ENCODE measurements around the gene ACACA.

ACACA gene

DNA sequence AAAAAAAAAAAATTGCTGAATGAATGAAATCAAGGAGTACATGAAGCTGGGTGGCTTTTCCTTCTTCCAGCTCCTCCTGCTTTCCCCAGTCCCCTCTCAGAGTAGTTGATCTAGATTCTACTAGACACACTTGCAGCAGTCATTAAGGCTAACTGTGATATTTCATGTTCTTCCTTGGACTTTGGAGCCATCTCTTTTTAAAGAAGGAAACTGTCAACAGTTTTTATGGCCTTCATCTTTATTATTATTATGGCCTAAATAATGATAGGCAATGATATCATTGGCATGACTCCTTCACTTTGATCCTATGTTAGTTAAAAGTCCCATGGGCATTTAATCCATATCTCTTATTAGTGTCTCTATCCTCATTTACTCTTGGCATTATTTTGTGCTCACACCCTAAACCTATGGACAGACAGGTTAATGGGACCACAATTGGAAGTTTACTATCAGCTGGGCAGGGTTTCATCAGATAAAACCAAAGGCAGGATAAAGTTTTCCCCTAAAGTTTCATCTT, 21.1 kb downstream of the ACACA start (continued):
- TF ChIP-seq ZNF266 (tag by site-specific recombination; IDR thresholded peaks at IDR 0.05; ENCODE audit: low read depth) (no peak), GLI2 (tag by site-specific recombination; IDR thresholded peaks at IDR 0.05; ENCODE audit: borderline replicate concordance, low read depth) (no peak), SALL2 (tag by site-specific recombination; IDR thresholded peaks at IDR 0.05; ENCODE audit: borderline replicate concordance) (no peak), SCRT1 (tag by site-specific recombination; IDR thresholded peaks at IDR 0.05; ENCODE audit: borderline replicate concordance) (no peak), ZNF132 (tag by site-specific recombination; IDR thresholded peaks at IDR 0.05; ENCODE audit: borderline replicate concordance) (no peak), ZNF19 (tag by site-specific recombination; IDR thresholded peaks at IDR 0.05; ENCODE audit: low read depth) (no peak), ZNF585B (tag by site-specific recombination; IDR thresholded peaks at IDR 0.05) (no peak)
- TF ChIP-seq, protein P1, sequence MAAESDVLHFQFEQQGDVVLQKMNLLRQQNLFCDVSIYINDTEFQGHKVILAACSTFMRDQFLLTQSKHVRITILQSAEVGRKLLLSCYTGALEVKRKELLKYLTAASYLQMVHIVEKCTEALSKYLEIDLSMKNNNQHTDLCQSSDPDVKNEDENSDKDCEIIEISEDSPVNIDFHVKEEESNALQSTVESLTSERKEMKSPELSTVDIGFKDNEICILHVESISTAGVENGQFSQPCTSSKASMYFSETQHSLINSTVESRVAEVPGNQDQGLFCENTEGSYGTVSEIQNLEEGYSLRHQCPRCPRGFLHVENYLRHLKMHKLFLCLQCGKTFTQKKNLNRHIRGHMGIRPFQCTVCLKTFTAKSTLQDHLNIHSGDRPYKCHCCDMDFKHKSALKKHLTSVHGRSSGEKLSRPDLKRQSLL (tag by site-specific recombination; IDR thresholded peaks at IDR 0.05), result no peak
- TF ChIP-seq, protein P2, sequence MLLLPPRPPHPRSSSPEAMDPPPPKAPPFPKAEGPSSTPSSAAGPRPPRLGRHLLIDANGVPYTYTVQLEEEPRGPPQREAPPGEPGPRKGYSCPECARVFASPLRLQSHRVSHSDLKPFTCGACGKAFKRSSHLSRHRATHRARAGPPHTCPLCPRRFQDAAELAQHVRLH (tag by site-specific recombination; IDR thresholded peaks at IDR 0.05), result no peak

DNA sequence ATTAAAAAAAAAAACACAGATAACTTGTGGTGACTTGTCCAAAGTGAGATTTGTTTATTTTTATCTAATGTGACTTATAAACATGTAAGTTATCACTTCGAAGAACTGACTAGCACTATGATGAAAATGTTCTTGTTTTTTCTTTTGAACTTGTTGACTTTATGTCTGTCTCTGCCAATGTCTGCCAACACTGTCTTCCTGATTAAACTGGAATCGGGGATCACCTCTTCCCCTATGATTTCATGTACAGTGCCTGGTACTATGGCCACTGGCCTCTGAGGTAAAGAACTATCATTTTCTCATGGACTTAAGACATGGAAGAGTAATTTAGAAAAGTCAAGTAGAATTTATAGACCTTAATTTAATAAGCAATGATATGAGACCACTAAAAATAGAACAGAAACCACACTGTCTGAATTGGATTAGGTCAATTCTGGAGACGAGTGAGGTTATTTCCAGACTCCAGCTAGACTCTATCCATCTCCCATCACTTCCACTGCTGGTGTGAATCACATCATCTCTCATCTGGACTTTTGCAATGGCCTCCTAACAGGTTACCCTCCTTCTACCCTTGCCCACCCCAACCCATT, 22.0 kb downstream of the ACACA start:
- POLR2A ChIA-PET, result interaction anchor here (1.1 kb wide), 1 partner anchor 22 kb away, joined by 3 read pairs; the partner anchor contains the start of genes ACACA and TADA2A

DNA sequence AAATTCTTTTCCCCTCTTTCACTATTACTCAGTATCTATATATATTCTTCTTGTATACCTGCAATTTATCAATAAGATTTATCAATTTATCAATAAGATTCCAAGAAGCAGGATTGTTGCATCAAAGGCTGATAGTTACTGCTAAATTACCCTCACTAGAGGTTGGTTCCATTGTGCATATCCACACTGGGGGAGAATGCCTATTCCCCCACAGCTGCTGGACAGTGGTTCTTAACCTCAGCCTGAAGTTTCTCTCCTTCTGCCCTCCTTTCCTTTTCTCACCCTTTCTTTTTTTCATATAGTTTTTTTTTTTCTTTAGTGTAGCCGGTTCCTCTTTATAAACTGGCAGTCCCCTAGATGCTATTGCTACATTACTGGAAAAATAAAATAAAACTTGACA, 24.6 kb downstream of the ACACA start:
- H3K4me3 ChIP-seq (ENCODE audit: low read depth, low read length), result no peak overlapping the region
- POLR2A ChIA-PET, result interaction anchor here (0.6 kb wide), 1 partner anchor 105 kb away, joined by 4 read pairs; no protein-coding TSS in a partner anchor
- TF ChIP-seq, protein P3, sequence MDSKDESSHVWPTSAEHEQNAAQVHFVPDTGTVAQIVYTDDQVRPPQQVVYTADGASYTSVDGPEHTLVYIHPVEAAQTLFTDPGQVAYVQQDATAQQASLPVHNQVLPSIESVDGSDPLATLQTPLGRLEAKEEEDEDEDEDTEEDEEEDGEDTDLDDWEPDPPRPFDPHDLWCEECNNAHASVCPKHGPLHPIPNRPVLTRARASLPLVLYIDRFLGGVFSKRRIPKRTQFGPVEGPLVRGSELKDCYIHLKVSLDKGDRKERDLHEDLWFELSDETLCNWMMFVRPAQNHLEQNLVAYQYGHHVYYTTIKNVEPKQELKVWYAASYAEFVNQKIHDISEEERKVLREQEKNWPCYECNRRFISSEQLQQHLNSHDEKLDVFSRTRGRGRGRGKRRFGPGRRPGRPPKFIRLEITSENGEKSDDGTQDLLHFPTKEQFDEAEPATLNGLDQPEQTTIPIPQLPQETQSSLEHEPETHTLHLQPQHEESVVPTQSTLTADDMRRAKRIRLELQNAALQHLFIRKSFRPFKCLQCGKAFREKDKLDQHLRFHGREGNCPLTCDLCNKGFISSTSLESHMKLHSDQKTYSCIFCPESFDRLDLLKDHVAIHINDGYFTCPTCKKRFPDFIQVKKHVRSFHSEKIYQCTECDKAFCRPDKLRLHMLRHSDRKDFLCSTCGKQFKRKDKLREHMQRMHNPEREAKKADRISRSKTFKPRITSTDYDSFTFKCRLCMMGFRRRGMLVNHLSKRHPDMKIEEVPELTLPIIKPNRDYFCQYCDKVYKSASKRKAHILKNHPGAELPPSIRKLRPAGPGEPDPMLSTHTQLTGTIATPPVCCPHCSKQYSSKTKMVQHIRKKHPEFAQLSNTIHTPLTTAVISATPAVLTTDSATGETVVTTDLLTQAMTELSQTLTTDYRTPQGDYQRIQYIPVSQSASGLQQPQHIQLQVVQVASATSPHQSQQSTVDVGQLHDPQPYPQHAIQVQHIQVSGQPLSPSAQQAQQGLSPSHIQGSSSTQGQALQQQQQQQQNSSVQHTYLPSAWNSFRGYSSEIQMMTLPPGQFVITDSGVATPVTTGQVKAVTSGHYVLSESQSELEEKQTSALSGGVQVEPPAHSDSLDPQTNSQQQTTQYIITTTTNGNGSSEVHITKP (tag by site-specific recombination; IDR thresholded peaks at IDR 0.05), result peak; percentile 68
- TF ChIP-seq, protein P4, sequence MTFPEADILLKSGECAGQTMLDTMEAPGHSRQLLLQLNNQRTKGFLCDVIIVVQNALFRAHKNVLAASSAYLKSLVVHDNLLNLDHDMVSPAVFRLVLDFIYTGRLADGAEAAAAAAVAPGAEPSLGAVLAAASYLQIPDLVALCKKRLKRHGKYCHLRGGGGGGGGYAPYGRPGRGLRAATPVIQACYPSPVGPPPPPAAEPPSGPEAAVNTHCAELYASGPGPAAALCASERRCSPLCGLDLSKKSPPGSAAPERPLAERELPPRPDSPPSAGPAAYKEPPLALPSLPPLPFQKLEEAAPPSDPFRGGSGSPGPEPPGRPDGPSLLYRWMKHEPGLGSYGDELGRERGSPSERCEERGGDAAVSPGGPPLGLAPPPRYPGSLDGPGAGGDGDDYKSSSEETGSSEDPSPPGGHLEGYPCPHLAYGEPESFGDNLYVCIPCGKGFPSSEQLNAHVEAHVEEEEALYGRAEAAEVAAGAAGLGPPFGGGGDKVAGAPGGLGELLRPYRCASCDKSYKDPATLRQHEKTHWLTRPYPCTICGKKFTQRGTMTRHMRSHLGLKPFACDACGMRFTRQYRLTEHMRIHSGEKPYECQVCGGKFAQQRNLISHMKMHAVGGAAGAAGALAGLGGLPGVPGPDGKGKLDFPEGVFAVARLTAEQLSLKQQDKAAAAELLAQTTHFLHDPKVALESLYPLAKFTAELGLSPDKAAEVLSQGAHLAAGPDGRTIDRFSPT (tag by site-specific recombination; IDR thresholded peaks at IDR 0.05), result no peak
- TF ChIP-seq ZNF629 (tag by site-specific recombination; IDR thresholded peaks at IDR 0.05), result no peak
- 0 out of 2 replicates have a peak, but pooled peaks cover 2% of the 10 kb centered on the region for H3K4me1 ChIP-seq (ENCODE audit: control insufficient read depth, insufficient read depth, low read length)
- no peaks in the 10 kb centered on the region; a peak in 1 of 3 replicates for H3K36me3 ChIP-seq (ENCODE audit: control insufficient read depth in 2 of 2, insufficient read depth in 1 of 2, low read length in 2 of 2)
- no peaks in the 10 kb centered on the region for H3K9me3 ChIP-seq (ENCODE audit: control insufficient read depth, insufficient read depth, low read depth, low read length)
- CTCF ChIA-PET, result interaction anchor here (2.0 kb wide), 1 partner anchor 9 kb away, joined by 33 read pairs; no protein-coding TSS in a partner anchor
- no peak overlapping the region for H3K27ac ChIP-seq (ENCODE audit: extremely low read depth, low read depth, low read length)

More for the DNA sequence above, 22.0 kb downstream of the ACACA start:
- no peak for TF ChIP-seq ZNF155 (tag by site-specific recombination; IDR thresholded peaks at IDR 0.05)
- TF ChIP-seq MZF1 (tag by site-specific recombination; IDR thresholded peaks at IDR 0.05; ENCODE audit: borderline replicate concordance), result peak; percentile 45; the same call in 1 of the 2 replicates
- Histone ChIP-seq H3K4me3 (ENCODE audit: low read depth, low read length) (no peak overlapping the region), H3K27ac (ENCODE audit: extremely low read depth, low read depth, low read length) (no peak overlapping the region), H3K4me1 (ENCODE audit: control insufficient read depth, insufficient read depth, low read length) (0 out of 2 replicates have a peak, but pooled peaks cover 2% of the 10 kb centered on the region), H3K9me3 (ENCODE audit: control insufficient read depth, insufficient read depth, low read depth, low read length) (no peaks in the 10 kb centered on the region), H3K36me3 (ENCODE audit: control insufficient read depth in 2 of 2, insufficient read depth in 1 of 2, low read length in 2 of 2) (no peaks in the 10 kb centered on the region; a peak in 1 of 3 replicates)
- CTCF ChIA-PET, result interaction anchor here (1.8 to 10.9 kb wide), 2 partner anchors 9 to 12 kb away, joined by 10 to 141 read pairs; partner anchors contain the start of gene C17orf78

All from HEK293 (cell line).